Skeletal muscle cell (primary cell): ENCODE results near the gene MCM9.
"Not testable (repeated sequence)": the region's sequence is repeated elsewhere in the genome, so short reads cannot be mapped to it uniquely, and the experiment has no call there.

ENCODE experiments used
- DNase-seq: peaks from one replicate; pipeline ENCODE4 v3.0.0-alpha.2; 2010; ENCODE audit warnings: low read depth
- H3K4me3 ChIP-seq: 2 replicates; pipeline ENCODE4 v1.5.1; 2011; ENCODE audit warnings: low read depth, mild to moderate bottlenecking, control low read depth, low read length, moderate library complexity

The MCM9 gene

GRCh38 chr6:118872726-118873125 lies 62.2 kb downstream of the MCM9 start:
- DNase-seq: no peak
- H3K4me3 ChIP-seq: no peak overlapping the region

- H3K4me3 ChIP-seq: no peak overlapping the region
- DNase-seq: no peak
Measured at GRCh38 chr6:118872318-118872717, 62.6 kb downstream of the MCM9 start.

DNA sequence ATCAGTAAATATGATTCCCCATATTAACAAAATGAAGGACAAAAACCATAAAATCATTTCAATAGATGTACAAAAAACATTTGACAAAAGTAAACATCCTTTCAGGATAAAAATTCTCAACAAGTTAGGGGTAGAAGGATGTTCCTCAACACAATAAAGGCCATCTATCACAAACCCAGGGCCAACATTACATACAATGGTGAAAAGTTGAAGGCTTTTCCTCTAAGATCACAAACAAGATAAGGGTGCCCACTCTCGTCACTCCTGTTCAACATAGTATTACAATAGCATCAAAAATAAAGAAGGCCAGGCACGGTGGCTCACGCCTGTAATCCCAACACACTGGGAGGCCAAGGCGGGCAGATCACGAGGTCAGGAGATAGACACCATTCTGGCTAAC lies 63.6 kb downstream of the MCM9 start:
- no peak for DNase-seq
- H3K4me3 ChIP-seq: no peak overlapping the region

DNA sequence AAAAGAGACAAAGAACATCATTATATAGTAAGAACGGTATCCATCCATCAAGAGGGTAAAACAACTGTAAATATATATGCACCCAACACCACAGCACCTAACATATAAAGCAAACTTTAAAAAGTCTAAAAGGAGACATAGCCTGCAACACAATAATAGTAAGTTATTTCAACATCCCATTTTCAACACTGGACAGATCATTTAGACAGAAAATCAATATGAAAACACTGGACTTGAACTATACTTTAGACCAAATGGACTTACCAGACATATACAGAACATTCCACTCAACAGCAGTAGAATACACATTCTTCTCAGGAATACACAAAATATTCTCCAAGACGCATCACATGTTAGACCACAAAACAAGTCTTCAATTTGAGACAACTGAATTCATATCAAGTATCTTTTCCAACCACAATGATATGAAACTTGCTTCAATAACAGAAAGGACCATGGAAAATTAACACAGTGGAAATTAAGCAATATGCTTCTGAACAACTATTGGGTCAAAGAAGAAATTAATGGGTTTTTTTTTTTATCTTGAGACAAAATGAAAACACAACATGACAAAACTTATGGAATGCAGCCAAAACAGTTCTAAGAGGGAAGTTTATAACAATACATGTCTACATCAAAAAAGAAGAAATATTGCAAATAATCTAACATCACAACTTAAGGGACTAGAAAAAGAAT lies 64.9 kb downstream of the MCM9 start:
- no peak for DNase-seq
- no peak overlapping the region for H3K4me3 ChIP-seq

GRCh38 chr6:118869350-118869749 lies 65.6 kb downstream of the MCM9 start:
- no peak for DNase-seq
- no peak overlapping the region for H3K4me3 ChIP-seq

- not testable (repeated sequence) for H3K4me3 ChIP-seq, DNase-seq
Measured at GRCh38 chr6:118868901-118869300, 66.1 kb downstream of the MCM9 start.

DNA sequence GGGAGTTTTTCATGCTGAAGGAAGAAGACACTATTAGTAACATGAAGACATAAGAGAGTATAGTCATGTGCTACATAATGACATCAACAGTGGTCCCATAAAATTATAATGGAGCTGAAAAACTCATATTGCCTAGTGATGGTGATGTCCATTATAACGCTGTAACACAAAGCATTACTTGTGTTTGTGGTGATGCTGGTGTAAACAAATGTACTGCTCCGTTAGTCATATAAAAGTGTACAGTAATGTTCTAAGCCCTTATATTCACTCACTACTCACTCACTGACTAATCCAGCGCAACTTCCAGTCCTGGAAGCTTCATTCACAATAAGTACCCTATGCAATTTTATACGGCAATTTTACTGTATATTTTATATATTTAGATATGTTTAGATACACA lies 67.8 kb downstream of the MCM9 start:
- H3K4me3 ChIP-seq: no peak overlapping the region
- no peak for DNase-seq

DNA sequence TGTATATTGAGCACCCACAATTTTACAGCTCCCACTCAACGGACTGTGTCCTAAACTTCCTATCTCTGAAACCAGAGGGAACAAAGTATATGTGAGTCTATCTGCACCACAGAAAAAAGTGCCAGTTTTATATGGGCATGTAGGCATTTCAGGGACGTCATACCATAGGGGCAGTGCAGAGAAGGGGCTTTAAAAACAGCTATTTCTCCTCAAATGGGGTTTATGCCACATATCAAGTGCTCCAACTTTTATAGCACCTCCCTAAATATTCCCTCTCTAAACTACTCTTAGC lies 69.9 kb downstream of the MCM9 start:
- no peak for DNase-seq
- H3K4me3 ChIP-seq: no peak overlapping the region

- H3K4me3 ChIP-seq: no peak overlapping the region
- DNase-seq: no peak
Measured at GRCh38 chr6:118864341-118865099, 70.4 kb downstream of the MCM9 start.

DNA sequence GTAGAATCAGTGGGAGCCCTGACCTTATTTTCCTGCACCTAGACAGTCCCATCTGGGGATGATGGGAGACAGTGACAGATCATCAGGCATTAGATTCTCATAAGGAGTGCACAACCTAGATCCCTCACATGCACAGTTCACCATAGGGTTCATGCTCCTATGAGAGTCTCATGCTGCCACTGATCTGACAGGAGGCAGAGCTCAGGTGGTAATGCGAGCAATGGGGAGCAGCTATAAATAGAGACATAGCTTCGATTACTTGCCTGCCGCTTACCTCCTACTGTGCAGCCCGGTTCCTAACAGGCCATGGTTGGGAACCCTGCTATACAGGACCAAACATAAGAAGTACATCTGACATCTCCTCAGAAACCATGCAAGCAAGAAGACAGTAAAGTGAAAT lies 72.5 kb downstream of the MCM9 start:
- no peak overlapping the region for H3K4me3 ChIP-seq
- no peak for DNase-seq

DNA sequence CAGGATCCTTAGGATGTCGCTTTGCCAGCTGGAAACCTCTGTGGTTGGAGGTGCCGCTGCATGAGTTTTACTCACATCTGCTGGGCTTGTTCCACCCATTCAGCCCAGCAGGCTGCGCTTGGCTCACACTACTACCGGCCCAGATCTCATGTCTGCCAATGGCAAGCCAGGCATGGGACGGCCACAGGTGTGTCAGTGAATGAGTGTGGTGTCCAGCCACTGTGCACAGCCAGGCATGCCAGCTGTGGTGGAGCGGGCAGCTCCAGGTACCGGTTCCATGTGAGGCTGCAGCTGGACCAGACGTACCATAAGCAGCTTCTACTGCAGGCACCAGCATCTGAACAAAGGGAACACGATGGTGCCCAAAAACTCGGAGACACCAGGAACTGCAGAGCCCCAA lies 74.1 kb downstream of the MCM9 start:
- DNase-seq: no peak
- no peak overlapping the region for H3K4me3 ChIP-seq

DNA sequence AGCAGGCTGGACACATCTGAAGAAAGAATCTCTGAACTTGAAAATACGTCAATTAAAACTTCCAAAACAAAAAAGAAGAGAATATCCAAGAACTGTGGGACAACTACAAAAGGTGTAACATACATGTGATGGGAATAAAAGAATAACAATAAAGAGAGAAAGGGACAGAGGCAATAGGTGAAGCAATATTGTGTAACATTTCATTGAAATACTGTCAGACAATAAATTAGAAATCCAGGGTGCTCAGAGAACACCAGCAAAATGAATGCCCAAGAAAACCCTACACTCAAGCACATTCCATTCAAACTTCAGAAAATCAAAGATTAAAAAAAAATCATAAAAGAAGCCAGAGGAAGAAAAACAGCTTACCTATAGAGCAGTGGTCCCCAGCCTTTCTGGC lies 74.6 kb downstream of the MCM9 start:
- DNase-seq: no peak
- H3K4me3 ChIP-seq: no peak overlapping the region

- H3K4me3 ChIP-seq: no peak overlapping the region
- no peak for DNase-seq
Measured at GRCh38 chr6:118859517-118860064, 75.4 kb downstream of the MCM9 start.

DNA sequence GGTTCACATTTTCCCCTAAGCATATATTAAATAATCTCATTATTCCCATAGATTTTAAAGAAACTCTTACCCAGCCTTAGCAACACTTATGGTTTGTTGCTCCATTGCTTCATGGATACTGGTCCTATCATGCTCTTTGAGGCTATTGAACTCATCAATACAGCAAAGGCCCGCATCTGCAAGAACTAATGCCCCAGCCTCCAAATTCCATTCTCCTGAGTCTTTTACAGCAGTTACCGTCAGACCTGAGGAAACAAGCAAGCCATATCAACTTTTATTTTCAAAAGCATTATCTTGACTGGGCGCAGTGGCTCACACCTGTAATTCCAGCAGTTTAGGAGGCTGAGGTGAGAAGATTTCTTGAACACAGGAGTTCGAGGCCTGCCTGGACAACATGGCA lies 78.7 kb downstream of the MCM9 start:
- no peak for DNase-seq
- H3K4me3 ChIP-seq: no peak overlapping the region

DNA sequence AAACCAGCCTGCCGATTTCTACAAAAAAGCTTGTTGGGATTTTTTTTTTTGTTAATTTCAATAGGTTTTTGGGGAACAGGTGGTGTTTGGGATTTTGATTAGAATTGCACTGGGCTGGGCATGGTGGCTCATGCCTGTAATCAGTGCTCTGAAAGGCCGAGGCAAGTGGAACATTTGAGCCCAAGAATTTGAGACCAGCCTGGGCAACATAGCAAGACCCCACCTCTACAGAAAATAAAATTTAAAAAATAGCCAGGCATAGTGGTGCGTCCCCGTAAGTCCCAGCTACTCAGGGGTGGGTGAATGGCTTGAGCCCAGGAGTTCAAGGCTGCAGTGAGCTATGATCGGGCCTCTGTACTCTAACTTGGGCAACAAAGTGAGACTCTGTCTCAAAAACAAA lies 81.6 kb downstream of the MCM9 start:
- DNase-seq: no peak

DNA sequence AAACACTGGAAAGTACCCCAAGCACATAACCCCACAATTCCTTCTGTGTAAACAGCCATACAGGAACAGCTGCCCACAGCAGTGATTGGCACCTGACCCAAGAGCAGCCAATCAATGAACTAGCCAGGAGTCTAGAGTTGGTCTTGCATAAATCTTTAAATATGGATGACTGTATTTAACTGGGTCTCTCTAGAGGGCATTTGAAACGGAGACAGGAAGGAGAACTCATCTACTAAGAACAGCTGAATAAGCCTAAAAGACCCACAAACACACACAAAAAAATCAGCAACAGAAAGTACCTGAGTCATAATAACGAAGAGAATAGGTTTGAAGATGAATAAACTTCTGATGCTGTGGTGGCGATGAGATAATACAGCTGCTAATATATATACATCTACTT lies 90.0 kb downstream of the MCM9 start:
- H3K4me3 ChIP-seq: no peak overlapping the region
- peak; percentile 24 for DNase-seq

More for the DNA sequence above, 81.6 kb downstream of the MCM9 start:
- no peak overlapping the region for H3K4me3 ChIP-seq

DNA sequence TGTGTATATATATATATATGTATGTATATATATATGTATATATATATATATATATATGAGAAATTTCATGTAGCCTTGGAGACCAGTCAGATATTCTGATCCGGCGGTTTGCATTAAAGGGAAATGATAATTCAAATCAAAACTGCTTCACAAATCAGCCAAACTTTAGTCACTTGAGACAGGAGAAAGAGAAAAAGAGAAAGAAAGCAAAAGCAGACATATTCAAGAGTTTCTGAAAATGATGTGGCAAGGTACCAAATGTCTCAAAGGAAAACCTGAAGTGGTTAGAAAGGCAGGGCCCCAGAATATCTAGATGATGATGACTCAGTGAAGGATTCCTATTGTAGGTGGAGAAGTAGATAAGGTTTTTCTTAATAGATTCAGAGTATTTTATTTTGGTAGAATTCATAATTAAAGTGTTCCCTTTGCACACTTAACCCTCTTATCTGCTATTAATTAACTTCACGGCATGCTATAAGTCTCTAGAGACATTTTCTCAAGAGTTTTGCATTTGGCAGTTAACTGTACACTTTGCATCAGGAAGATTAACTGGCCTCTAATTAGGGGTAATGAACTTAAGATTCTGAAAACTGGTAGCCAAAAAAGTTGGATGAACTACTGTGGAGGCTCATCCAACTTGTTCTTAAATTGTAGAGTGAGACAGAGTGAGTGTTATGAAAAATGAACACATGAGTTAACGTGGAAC lies 91.1 kb downstream of the MCM9 start:
- DNase-seq: no peak
- H3K4me3 ChIP-seq: no peak overlapping the region

- H3K4me3 ChIP-seq: no peak overlapping the region
- no peak for DNase-seq
Measured at GRCh38 chr6:118830691-118831090, 104.3 kb downstream of the MCM9 start.

DNA sequence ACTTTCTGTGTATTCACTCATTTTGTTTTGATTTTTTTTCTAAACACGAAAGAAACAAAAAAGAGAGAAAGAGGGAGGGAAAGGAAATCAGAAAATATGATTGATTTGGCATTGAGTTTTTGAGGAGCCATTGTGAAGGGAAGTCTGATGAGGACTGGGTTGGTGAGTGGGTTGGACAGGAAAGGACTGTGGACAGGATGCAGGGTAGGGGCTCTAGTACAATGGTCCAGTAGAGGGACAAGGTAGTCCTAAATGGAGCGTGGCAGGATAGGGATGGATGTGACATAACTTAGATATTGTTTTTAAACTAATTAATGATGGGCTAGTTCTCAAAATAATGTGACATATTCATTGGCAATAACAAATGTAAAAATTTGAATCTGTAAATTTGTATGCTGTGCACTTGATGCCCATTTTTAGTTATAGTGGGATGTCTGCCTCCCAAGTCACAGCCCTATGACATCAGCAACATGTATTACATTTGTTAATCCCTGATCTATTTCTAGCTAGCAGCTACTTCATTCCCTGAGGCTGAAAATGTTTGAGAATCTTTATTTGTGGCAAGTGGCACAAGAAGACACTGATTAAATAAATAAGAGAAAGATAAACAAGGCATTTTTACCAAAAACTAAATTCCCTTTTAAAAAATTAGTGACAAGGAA lies 105.0 kb downstream of the MCM9 start:
- no peak for DNase-seq
- no peak overlapping the region for H3K4me3 ChIP-seq

DNA sequence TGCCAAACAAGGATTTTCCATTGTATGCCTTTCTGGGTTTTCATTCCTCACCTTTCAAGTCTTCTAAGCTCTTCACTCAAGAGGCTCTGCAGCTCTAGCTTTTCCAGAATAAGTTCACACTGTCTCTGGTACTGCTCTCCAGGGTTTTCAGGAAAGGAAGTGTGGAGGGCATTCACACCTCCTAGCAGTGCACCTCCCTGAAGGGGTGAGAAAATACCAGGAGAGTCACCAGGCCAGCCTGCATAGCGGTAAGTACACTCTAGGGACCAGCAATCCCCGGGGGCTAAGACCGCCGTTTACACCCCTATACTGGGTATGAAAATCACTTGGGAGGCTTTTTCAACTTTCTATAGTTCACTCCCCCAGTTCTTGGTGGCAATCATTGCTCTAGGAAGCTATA lies 108.9 kb downstream of the MCM9 start:
- DNase-seq: no peak
- H3K4me3 ChIP-seq: no peak overlapping the region
